ENCODE measurements around the gene SNORC. TPM values are rescaled to one million over a fixed set of nuclear protein-coding genes. Genes with fewer than 3 reads are reported as not detected.

The SNORC gene
- total and polyA plus RNA-seq, 10 of the 15 experiments (the other 5 are each of a cell fraction or from before 2014, with no cell fraction given) = 0.04 to 0.74 (median 0.45) TPM; not detected in 4

DNA sequence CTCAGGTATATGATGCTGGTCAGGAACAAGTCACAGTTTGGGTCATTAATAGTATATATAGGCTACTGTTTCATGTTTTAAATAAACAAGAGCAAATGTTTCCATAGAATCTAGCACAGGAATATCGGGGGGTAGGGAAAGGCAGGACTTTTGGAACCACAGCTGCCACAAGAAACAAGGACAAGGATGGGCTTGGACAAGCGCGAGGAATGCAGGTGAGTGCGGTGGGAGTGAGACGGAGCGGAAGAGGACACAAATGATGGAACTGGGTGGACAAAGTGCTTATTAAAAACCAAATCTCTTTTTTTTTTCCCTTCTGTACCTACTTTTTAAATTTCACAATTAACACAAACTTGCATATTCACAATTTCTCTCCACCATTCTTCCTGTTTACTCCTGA is 49.1 kb downstream of the SNORC start:
- TF ChIP-seq MTA3 (IDR thresholded peaks at IDR 0.05; ENCODE audit: borderline replicate concordance, low read length) (no peak), CBX3 (IDR thresholded peaks at IDR 0.05; ENCODE audit: borderline replicate concordance, low read depth) (no peak), KDM1A (IDR thresholded peaks at IDR 0.05; ENCODE audit: borderline replicate concordance) (no peak), ZNF384 (IDR thresholded peaks at IDR 0.05; ENCODE audit: borderline replicate concordance, low read depth, low read length) (no peak), HDGF (IDR thresholded peaks at IDR 0.05) (no peak), SP1 (IDR thresholded peaks at IDR 0.05; ENCODE audit: low read depth, low read length) (no peak), CREB1 (IDR thresholded peaks at IDR 0.05; ENCODE audit: low read depth) (no peak), KLF5 (IDR thresholded peaks at IDR 0.05; ENCODE audit: partially characterized antibody) (no peak), IKZF2 (IDR thresholded peaks at IDR 0.05) (no peak), RAD21 (IDR thresholded peaks at IDR 0.05; ENCODE audit: insufficient read depth, low read depth, low read length) (no peak), POU2F2 (IDR thresholded peaks at IDR 0.05; ENCODE audit: borderline replicate concordance, low read depth, low read length) (no peak), POLR2AphosphoS2 (IDR thresholded peaks at IDR 0.05; ENCODE audit: low read depth, low read length) (no peak), ZNF217 (IDR thresholded peaks at IDR 0.05) (no peak), RB1 (IDR thresholded peaks at IDR 0.05; ENCODE audit: borderline replicate concordance) (no peak), WRNIP1 (IDR thresholded peaks at IDR 0.05; ENCODE audit: borderline replicate concordance, low read depth, low read length) (no peak)
- TF ChIP-seq, protein P1, sequence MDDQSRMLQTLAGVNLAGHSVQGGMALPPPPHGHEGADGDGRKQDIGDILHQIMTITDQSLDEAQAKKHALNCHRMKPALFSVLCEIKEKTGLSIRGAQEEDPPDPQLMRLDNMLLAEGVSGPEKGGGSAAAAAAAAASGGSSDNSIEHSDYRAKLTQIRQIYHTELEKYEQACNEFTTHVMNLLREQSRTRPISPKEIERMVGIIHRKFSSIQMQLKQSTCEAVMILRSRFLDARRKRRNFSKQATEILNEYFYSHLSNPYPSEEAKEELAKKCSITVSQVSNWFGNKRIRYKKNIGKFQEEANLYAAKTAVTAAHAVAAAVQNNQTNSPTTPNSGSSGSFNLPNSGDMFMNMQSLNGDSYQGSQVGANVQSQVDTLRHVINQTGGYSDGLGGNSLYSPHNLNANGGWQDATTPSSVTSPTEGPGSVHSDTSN (IDR thresholded peaks at IDR 0.05; ENCODE audit: insufficient replicate concordance, low read depth, low read length) = no peak
- TF ChIP-seq, protein P2, sequence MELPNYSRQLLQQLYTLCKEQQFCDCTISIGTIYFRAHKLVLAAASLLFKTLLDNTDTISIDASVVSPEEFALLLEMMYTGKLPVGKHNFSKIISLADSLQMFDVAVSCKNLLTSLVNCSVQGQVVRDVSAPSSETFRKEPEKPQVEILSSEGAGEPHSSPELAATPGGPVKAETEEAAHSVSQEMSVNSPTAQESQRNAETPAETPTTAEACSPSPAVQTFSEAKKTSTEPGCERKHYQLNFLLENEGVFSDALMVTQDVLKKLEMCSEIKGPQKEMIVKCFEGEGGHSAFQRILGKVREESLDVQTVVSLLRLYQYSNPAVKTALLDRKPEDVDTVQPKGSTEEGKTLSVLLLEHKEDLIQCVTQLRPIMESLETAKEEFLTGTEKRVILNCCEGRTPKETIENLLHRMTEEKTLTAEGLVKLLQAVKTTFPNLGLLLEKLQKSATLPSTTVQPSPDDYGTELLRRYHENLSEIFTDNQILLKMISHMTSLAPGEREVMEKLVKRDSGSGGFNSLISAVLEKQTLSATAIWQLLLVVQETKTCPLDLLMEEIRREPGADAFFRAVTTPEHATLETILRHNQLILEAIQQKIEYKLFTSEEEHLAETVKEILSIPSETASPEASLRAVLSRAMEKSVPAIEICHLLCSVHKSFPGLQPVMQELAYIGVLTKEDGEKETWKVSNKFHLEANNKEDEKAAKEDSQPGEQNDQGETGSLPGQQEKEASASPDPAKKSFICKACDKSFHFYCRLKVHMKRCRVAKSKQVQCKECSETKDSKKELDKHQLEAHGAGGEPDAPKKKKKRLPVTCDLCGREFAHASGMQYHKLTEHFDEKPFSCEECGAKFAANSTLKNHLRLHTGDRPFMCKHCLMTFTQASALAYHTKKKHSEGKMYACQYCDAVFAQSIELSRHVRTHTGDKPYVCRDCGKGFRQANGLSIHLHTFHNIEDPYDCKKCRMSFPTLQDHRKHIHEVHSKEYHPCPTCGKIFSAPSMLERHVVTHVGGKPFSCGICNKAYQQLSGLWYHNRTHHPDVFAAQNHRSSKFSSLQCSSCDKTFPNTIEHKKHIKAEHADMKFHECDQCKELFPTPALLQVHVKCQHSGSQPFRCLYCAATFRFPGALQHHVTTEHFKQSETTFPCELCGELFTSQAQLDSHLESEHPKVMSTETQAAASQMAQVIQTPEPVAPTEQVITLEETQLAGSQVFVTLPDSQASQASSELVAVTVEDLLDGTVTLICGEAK (IDR thresholded peaks at IDR 0.05; ENCODE audit: borderline replicate concordance) = no peak
- ATAC-seq (no peak), FAIRE-seq (no peak), DNase-seq (ENCODE audit: low read depth, low spot score) (no peak)
- Histone ChIP-seq H3K27ac (ENCODE audit: control insufficient read depth, insufficient read depth) (no peak overlapping the region), H2AFZ (ENCODE audit: control insufficient read depth, low read depth, low read length) (no peak overlapping the region), H3K4me1 (ENCODE audit: control insufficient read depth, insufficient read depth, low read length) (no peaks in the 10 kb centered on the region), H4K20me1 (ENCODE audit: control insufficient read depth, insufficient read depth) (no peaks in the 10 kb centered on the region), H3K9ac (ENCODE audit: control insufficient read depth, insufficient read depth, low read length) (no peak overlapping the region), H3K79me2 (ENCODE audit: control insufficient read depth, insufficient read depth, low read length) (no peaks in the 10 kb centered on the region), H3K27me3 (replicated peaks in 1 of 2; ENCODE audit: control insufficient read depth in 2 of 2, insufficient read depth in 2 of 2, low read length in 1 of 2) (peaks cover 0 to 3% of the 10 kb centered on the region in 2 experiments; a peak in 1 of 4 replicates), H3K9me3 (replicated peaks; ENCODE audit: control insufficient read depth, insufficient read depth, low read length) (no peaks in the 10 kb centered on the region), H3K4me2 (ENCODE audit: control insufficient read depth, insufficient read depth) (no peak overlapping the region), H3K36me3 (ENCODE audit: control insufficient read depth in 2 of 2, insufficient read depth in 2 of 2, low read length in 1 of 2) (no peaks in the 10 kb centered on the region), H3K4me3 (no peak overlapping the region)
- ChIA-PET SMC1A (ENCODE audit: uncharacterized antibody, unreplicated experiment) (no interaction called here), POLR2A (no interaction called here), RAD21 (ENCODE audit: unreplicated experiment) (no interaction called here), CTCF (no interaction called here)
- no TSS peak for BruUV-seq (replicated peaks)
- WGBS (ENCODE audit: insufficient coverage, insufficient replicate concordance, low lambda C conversion rate, missing lambda C conversion rate) = 96% methylated on average over 6 of the region's 6 CpGs
- in situ Hi-C loops (cut with MboI) (no loop called here), intact Hi-C loops (cut with micrococcal nuclease; ENCODE audit: unreplicated experiment) (no loop called here)

Measured in GM12878 (cell line).